Limb (tissue), 2 donors: Measurements from ENCODE around the gene KRTAP5-4.
"Not testable (repeated sequence)": the region's sequence is repeated elsewhere in the genome, so short reads cannot be mapped to it uniquely, and the experiment has no call there.

ENCODE experiments used
- DNase-seq, 2 donors: peaks; one replicate each; pipeline ENCODE4 v3.0.0-alpha.2; 2016; ENCODE audit errors: extremely low spot score in 2 of 2

KRTAP5-4 gene

GRCh38 chr11:1604181-1604580 is 17.8 kb downstream of the KRTAP5-4 start:
- DNase-seq: no peak

- no peak for DNase-seq
These were observed 18.3 kb downstream of the KRTAP5-4 start for GRCh38 chr11:1603629-1604028.

- not testable (repeated sequence) for DNase-seq
These were observed 20.3 kb downstream of the KRTAP5-4 start for GRCh38 chr11:1601663-1602062.

GRCh38 chr11:1600626-1601025 is 21.3 kb downstream of the KRTAP5-4 start:
- no peak for DNase-seq

GRCh38 chr11:1598816-1599215 is 23.1 kb downstream of the KRTAP5-4 start:
- DNase-seq: no peak

GRCh38 chr11:1598406-1598805 is 23.5 kb downstream of the KRTAP5-4 start:
- not testable (repeated sequence) for DNase-seq

- DNase-seq: no peak
These were observed 24.0 kb downstream of the KRTAP5-4 start, which contains the start of gene KRTAP5-2 for GRCh38 chr11:1597994-1598380. Gene KRTAP5-2 (minus strand): TSS chr11:1598294. CDS start chr11:1598250, 44 bp downstream.

- DNase-seq: no peak
These were observed 24.5 kb downstream of the KRTAP5-4 start for GRCh38 chr11:1597331-1597993.

GRCh38 chr11:1596576-1597121 is 25.3 kb downstream of the KRTAP5-4 start:
- not testable (repeated sequence) for DNase-seq

- not testable (repeated sequence) for DNase-seq
These were observed 25.9 kb downstream of the KRTAP5-4 start for GRCh38 chr11:1595994-1596575.

- no peak for DNase-seq
These were observed 29.3 kb downstream of the KRTAP5-4 start for GRCh38 chr11:1592628-1593027.

- DNase-seq: no peak
These were observed 31.9 kb downstream of the KRTAP5-4 start for GRCh38 chr11:1589996-1590395.

- DNase-seq: not testable (repeated sequence)
These were observed 32.6 kb downstream of the KRTAP5-4 start for GRCh38 chr11:1589191-1589963.

- no peak for DNase-seq
These were observed 35.2 kb downstream of the KRTAP5-4 start for GRCh38 chr11:1586699-1587098.

- not testable (repeated sequence) for DNase-seq
These were observed 37.1 kb downstream of the KRTAP5-4 start, which contains the start of gene KRTAP5-1 for GRCh38 chr11:1584661-1585370. Gene KRTAP5-1 (minus strand): TSS chr11:1585283. CDS start chr11:1585249, 34 bp downstream.

- not testable (repeated sequence) for DNase-seq
These were observed 39.0 kb downstream of the KRTAP5-4 start for GRCh38 chr11:1582909-1583308.

- no peak for DNase-seq
These were observed 40.0 kb downstream of the KRTAP5-4 start for GRCh38 chr11:1581976-1582375.

GRCh38 chr11:1576825-1577224 is 45.1 kb downstream of the KRTAP5-4 start:
- no peak for DNase-seq

GRCh38 chr11:1575756-1576155 is 46.2 kb downstream of the KRTAP5-4 start:
- DNase-seq: not testable (repeated sequence)

- DNase-seq: no peak
These were observed 47.0 kb downstream of the KRTAP5-4 start for GRCh38 chr11:1574933-1575242.

GRCh38 chr11:1574238-1574932 is 47.6 kb downstream of the KRTAP5-4 start:
- DNase-seq: peak; percentile 44 to 80
